Ishikawa (cell line): ENCODE measurements around the gene LRRC72.
A peak's percentile ranks its signal among the peaks of the same experiment; 100 is the strongest.

ENCODE experiments used
- CEBPB ChIP-seq: IDR thresholded peaks from 2 replicates; pipeline ENCODE4 v1.6.1; 2012
- CREB1 ChIP-seq: IDR thresholded peaks from 2 replicates; pipeline ENCODE4 v1.6.1; 2012; ENCODE audit warnings: low read depth
- EGR1 ChIP-seq: IDR thresholded peaks from 2 replicates; pipeline ENCODE4 v1.6.1; 2012
- EP300 ChIP-seq: IDR thresholded peaks from 2 replicates; pipeline ENCODE4 v1.6.1; 2012; ENCODE audit warnings: borderline replicate concordance
- FOXM1 ChIP-seq: IDR thresholded peaks from 2 replicates; pipeline ENCODE4 v1.6.1; 2012; ENCODE audit warnings: low read depth, borderline replicate concordance
- NFIC ChIP-seq: IDR thresholded peaks from 2 replicates; pipeline ENCODE4 v1.6.1; 2012
- RAD21 ChIP-seq: IDR thresholded peaks from 2 replicates; pipeline ENCODE4 v1.6.1; 2012; ENCODE audit warnings: low read depth
- REST ChIP-seq: IDR thresholded peaks from 2 replicates; pipeline ENCODE4 v1.6.1; 2012; ENCODE audit warnings: low read depth, mild to moderate bottlenecking
- TAF1 ChIP-seq: IDR thresholded peaks from 2 replicates; pipeline ENCODE4 v1.6.1; 2012; ENCODE audit warnings: low read depth, mild to moderate bottlenecking
- TCF12 ChIP-seq: IDR thresholded peaks from 2 replicates; pipeline ENCODE4 v1.6.1; 2012; ENCODE audit warnings: low read depth
- TEAD4 ChIP-seq: IDR thresholded peaks from 2 replicates; pipeline ENCODE4 v1.6.1; 2012
- YY1 ChIP-seq: IDR thresholded peaks from 2 replicates; pipeline ENCODE4 v1.6.1; 2012; ENCODE audit warnings: low read depth
- ZBTB7A ChIP-seq: IDR thresholded peaks from 2 replicates; pipeline ENCODE4 v1.6.1; 2012; ENCODE audit warnings: low read depth
- TF ChIP-seq, protein P1 (sequence below): IDR thresholded peaks from 2 replicates; pipeline ENCODE4 v1.6.1; 2012
- TF ChIP-seq, protein P2 (sequence below): IDR thresholded peaks from 2 replicates; pipeline ENCODE4 v1.6.1; 2012

The LRRC72 gene

GRCh38 chr7:16598015-16598414, 71.4 kb downstream of the LRRC72 start:
- no peak for TF ChIP-seq CEBPB
- TF ChIP-seq NFIC = no peak
- no peak for TF ChIP-seq TCF12
- TF ChIP-seq CREB1 = no peak
- no peak for TF ChIP-seq TEAD4
- no peak for TF ChIP-seq FOXM1
- no peak for TF ChIP-seq RAD21
- TF ChIP-seq, protein P1, sequence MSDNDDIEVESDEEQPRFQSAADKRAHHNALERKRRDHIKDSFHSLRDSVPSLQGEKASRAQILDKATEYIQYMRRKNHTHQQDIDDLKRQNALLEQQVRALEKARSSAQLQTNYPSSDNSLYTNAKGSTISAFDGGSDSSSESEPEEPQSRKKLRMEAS = no peak
- TF ChIP-seq YY1 = no peak

DNA sequence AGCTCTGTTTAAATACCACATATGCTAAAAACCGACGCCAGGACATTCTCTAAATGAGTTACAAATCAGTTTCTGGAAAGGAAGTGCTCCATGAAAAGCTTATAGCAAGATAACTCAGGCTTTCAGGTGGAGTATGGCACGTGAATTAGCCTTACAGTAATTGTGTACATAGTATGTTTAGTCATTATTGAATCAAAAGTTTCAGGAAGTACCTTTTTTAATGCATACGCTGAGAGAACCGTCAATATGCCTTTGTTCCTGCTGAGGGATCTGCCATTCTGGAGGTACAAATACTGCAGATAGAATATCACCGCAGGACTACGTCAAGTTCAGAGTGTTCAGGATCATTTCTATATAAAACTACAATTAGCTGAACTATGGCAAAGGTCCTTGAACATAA, 73.2 kb downstream of the LRRC72 start:
- TF ChIP-seq YY1 (no peak), EP300 (no peak), NFIC (no peak), ZBTB7A (no peak), EGR1 (no peak), REST (no peak), TCF12 (no peak), CREB1 (no peak), RAD21 (no peak), TAF1 (no peak), FOXM1 (no peak), TEAD4 (no peak), CEBPB (no peak)
- TF ChIP-seq, protein P1 = no peak
- TF ChIP-seq, protein P2, sequence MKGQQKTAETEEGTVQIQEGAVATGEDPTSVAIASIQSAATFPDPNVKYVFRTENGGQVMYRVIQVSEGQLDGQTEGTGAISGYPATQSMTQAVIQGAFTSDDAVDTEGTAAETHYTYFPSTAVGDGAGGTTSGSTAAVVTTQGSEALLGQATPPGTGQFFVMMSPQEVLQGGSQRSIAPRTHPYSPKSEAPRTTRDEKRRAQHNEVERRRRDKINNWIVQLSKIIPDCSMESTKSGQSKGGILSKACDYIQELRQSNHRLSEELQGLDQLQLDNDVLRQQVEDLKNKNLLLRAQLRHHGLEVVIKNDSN = no peak

DNA sequence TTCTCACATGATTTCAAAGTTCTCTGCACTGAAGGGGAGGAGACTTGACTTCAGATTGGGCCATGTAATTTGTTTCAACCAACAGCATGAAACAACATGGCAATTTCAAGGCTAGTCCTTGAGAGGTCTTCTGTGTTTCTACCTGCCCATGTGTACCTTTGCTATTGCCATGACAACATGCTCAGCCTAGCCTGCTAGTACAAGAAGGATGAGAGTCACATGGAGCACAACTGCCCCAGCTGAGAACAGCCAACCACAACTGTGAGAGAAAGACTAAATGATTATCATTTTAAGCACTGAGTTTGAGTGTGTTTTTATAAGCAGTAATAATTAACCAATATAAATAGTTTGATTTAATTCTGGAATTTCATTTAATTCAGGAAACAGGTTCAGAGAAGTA, 77.0 kb downstream of the LRRC72 start:
- TF ChIP-seq EP300 (no peak), YY1 (no peak), NFIC (no peak), EGR1 (no peak), TCF12 (no peak), ZBTB7A (no peak)

- TF ChIP-seq CREB1 (no peak), REST (no peak), RAD21 (peak; percentile 38; the same call in 1 of the 2 replicates), ZBTB7A (no peak), EGR1 (no peak)
These were observed 77.4 kb downstream of the LRRC72 start for GRCh38 chr7:16604054-16604453.

DNA sequence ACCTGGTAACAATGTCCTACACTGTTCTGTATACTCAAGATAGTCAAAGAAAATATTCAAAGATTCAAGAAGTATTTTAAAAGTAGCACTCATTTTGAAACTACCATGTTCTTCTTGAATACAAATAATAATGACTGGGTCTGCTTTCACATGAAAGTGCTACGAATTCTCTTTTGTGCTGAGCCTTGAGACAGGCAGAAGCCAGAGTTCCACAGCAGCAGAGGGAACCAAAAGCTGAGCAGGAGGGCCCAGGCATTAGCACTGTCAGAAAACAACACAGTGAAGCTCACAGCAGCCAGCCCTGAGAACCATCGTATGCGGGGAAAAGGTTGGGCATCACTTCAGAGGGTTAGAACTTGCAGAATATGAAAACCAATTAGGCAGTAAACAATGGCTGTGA, 80.1 kb downstream of the LRRC72 start:
- TF ChIP-seq EGR1 (no peak), REST (no peak), FOXM1 (no peak), EP300 (no peak), ZBTB7A (no peak), TCF12 (no peak), CREB1 (no peak), YY1 (no peak), CEBPB (no peak), TAF1 (no peak), TEAD4 (no peak), NFIC (no peak), RAD21 (no peak)
- TF ChIP-seq, protein P1 = no peak
- TF ChIP-seq, protein P2 = no peak
